C4-2B (cell line): ENCODE measurements around the gene BLMH.

Experiments
- ZFX ChIP-seq: fragments of 450-650 bp; IDR thresholded peaks from 2 replicates; pipeline ENCODE4 v1.6.1; 2017
- TF ChIP-seq, protein P1 (sequence below): fragments of 450-650 bp; conservative IDR thresholded peaks from 2 replicates; pipeline ENCODE4 v1.5.1; 2017; ENCODE audit warnings: mild to moderate bottlenecking

DNA sequence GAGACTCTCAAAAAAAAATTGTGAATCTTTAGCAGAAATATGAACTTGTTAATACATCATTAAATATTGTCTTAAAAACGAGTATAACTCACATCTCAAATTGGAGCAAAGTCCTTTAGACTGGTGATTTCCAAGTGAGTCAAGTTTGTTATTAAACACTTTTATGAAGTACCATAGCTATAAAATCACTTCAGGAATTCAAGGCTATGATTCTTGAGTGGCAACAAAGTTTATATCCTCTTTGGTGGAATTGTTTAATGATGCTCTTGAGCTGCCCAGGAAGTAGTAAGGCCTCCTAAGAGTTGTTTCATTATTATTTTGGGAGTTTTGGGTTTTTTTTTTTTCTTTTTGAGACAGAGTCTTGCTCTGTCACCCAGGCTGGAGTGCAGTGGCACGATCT lies 16.7 kb upstream of the BLMH start:
- TF ChIP-seq, protein P1, sequence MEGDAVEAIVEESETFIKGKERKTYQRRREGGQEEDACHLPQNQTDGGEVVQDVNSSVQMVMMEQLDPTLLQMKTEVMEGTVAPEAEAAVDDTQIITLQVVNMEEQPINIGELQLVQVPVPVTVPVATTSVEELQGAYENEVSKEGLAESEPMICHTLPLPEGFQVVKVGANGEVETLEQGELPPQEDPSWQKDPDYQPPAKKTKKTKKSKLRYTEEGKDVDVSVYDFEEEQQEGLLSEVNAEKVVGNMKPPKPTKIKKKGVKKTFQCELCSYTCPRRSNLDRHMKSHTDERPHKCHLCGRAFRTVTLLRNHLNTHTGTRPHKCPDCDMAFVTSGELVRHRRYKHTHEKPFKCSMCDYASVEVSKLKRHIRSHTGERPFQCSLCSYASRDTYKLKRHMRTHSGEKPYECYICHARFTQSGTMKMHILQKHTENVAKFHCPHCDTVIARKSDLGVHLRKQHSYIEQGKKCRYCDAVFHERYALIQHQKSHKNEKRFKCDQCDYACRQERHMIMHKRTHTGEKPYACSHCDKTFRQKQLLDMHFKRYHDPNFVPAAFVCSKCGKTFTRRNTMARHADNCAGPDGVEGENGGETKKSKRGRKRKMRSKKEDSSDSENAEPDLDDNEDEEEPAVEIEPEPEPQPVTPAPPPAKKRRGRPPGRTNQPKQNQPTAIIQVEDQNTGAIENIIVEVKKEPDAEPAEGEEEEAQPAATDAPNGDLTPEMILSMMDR, result no peak
- no peak for TF ChIP-seq ZFX
